Pancreas (tissue), 10 donors: ENCODE results near the gene COPZ1. TPM values are rescaled to one million over a fixed set of nuclear protein-coding genes. Genes with fewer than 3 reads are reported as not detected.
"Not testable (repeated sequence)": the region's sequence is repeated elsewhere in the genome, so short reads cannot be mapped to it uniquely, and the experiment has no call there.

Source experiments
- ATAC-seq, 4 donors: fragments of 200-7000 bp; cut with Tn5 transposase; one replicate each; pipeline versions ENCODE4 v1.8.0 to v1.9.1; 2020; ENCODE audit warnings: mild to moderate bottlenecking in 4 of 4, moderate library complexity in 4 of 4
- DNase-seq, 6 donors: peaks; one replicate each; pipeline ENCODE4 v3.0.0-alpha.2; 2020
- FAIRE-seq: peaks from 2 replicates; lab custom pipeline; 2012; peaks lifted over from hg19 to GRCh38; lab: Jason Lieb, UNC
- H3K27ac ChIP-seq, 4 donors: fragments of 200-600 bp; sonication (generic); 1 replicate in 3 of 4; 2 replicates in 1 of 4; pipeline versions ENCODE4 v1.5.0 to v1.8.0; 2020
- H3K27me3 ChIP-seq, 4 donors: fragments of 200-600 bp; one replicate each; pipeline ENCODE4 v1.8.0; 2021
- H3K36me3 ChIP-seq, 3 donors: fragments of 200-600 bp; sonication (generic) in 1 of 3; one replicate each; pipeline versions ENCODE4 v1.5.0 to v1.8.0; 2020 to 2021
- H3K4me1 ChIP-seq, 3 donors: fragments of 200-600 bp; one replicate each; pipeline ENCODE4 v1.8.0; 2021
- H3K4me3 ChIP-seq, 4 donors: fragments of 200-600 bp; sonication (generic) in 2 of 4; one replicate each; pipeline versions ENCODE4 v1.5.0 to v1.8.0; 2020 to 2021
- H3K9me3 ChIP-seq, 4 donors: fragments of 200-600 bp; one replicate each; pipeline ENCODE4 v1.8.0; 2021
- CTCF ChIP-seq, 4 donors: fragments of 200-600 bp; sonication (generic) in 3 of 4; IDR thresholded peaks; one replicate each; pipeline versions ENCODE4 v1.5.0 to v1.8.0; 2021; ENCODE audit warnings: antibody characterized with exemption in 4 of 4
- WGBS, 2 donors: extraction: QIAGEN DNeasy Blood & Tissue Kit; methylation state at CpG; one replicate each; pipeline ENCODE4 v1.1.7; 2013; 5-methylcytosine and 5-hydroxymethylcytosine counted together
- intact Hi-C, 3 donors: fragments of 100-400 bp; cut with DNase I; formaldehyde crosslinking; loops; one replicate each; pipeline versions ENCODE4 v1.11.1 to v1.14.2; 2022
- polyA plus RNA-seq, 2 donors: library from polyadenylated mRNA; stranded (reverse); fragments of 200-250 nt; gene quantifications; one replicate each; pipeline ENCODE4 v1.2.3, GENCODE V29; 2013
- total RNA-seq, 6 donors: library from RNA; stranded (reverse); fragmentation: NEBNext Ultra II Directional in 4 of 6; extraction: Animal tissue kit (Norgen Biotek cat#: 25700) in 4 of 6; gene quantifications; one replicate each; pipeline versions ENCODE4 v1.2.1 to v1.2.4, GENCODE V29; 2021 to 2023
- donor health status: healthy with polysubstance abuse.
- donor health status: DM: no; HTN: no; CAD: no; lungs with moderate emphysema.
- donor health status: DM: no; HTN: no; CAD: no.
- donor health status: control.
- donor health status: control.
- donor health status: Bipolar disorder and iron deficiency.
- donor health status: DM: yes; HTN: yes; CAD: no.
- donor health status: DM: no; HTN: no; CAD: no.
- donor health status: DM: no; HTN: no; CAD: no.
- donor health status: DM: yes; HTN: yes; CAD: no.

The COPZ1 gene
- total and polyA plus RNA-seq, 8 donors, result 44.6 to 115 (median 106) TPM

DNA sequence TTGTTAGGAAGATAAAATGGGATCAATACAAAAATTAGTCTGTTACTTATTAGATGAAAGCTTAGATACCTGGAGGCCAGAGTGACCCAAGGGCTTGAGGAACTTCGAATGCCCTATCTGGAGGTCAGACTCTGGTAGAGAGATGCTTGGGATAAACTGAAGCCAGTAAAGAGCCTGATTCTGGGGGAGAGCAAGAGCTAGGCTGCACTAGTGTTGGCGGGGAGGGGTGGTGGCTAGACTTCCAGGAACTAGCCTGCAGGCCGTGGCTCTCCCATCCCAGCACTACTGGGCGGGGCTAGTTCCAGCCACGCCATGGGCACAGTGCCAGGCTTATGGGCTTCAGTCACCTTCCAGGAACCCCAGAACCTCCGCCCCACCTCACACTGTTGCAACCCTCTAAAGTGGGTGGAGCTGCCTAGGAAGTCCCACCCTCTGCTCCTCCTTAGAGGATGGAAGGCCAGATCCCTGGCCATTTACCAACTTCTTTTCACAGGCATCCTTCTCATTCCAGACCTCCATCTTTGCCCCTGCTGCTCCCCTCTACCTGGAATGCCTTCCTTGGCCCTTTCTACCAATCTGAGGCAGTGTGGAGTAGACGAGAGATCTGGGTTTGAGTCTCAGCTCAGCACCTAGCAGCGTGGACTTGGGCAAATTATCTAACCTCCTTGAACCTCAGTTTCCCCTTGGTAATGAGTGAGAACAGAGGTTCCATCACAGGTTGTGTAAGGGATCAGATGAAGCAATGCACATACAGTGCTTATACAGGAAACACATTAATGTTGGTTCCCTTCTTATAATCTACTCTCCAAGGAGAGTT, 17.8 kb upstream of the COPZ1 start:
- peaks cover 0 to 3% (median 0%) of the 10 kb centered on the region in 3 donors for H3K4me1 ChIP-seq
- FAIRE-seq (no peak), ATAC-seq (peak in 3 of 4 donors; percentile 74 to 88 (median 74)), DNase-seq (peak in 5 of 6 donors; percentile 58 to 78 (median 72))
- intact Hi-C loops, result loop anchor here in 1 of 3 donors (10.0 kb wide), 1 partner anchor 48 kb away; no protein-coding TSS in a partner anchor
- H3K36me3 ChIP-seq, result no peaks in the 10 kb centered on the region
- no peak for TF ChIP-seq CTCF (IDR thresholded peaks at IDR 0.05)
- no peak overlapping the region for H3K4me3 ChIP-seq
- H3K27me3 ChIP-seq, result no peaks in the 10 kb centered on the region
- H3K27ac ChIP-seq, result no peak overlapping the region
- no peaks in the 10 kb centered on the region for H3K9me3 ChIP-seq
- WGBS, 2 donors, result 67 to 68% methylated on average over 8 of the region's 8 CpGs

DNA sequence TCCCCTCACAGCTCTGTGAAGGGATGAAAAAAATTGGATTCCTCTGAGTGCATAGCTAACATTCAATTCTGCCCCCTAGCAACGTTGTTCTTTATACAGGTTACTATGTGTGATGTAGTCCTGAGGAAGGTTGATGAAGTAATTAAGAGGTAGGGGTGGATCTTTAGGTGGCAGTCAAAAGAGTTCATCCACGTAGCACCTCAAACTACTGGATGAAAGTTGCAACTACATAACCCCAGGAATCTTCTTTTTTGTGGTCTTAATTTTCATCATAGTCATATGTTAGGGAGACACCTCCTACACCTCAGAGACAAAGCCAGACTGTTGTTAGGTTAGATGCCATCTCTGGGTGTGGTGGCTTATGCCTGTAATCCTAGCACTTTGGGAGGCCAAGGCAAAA, 13.9 kb upstream of the COPZ1 start:
- DNase-seq (no peak), FAIRE-seq (no peak), ATAC-seq (no peak)
- no peaks in the 10 kb centered on the region for H3K36me3 ChIP-seq
- WGBS, 2 donors, result 62 to 69% methylated on average over 2 of the region's 2 CpGs
- no peak overlapping the region for H3K4me3 ChIP-seq
- TF ChIP-seq CTCF (IDR thresholded peaks at IDR 0.05), result no peak
- no peaks in the 10 kb centered on the region for H3K4me1 ChIP-seq
- no peaks in the 10 kb centered on the region for H3K27me3 ChIP-seq
- no peaks in the 10 kb centered on the region for H3K9me3 ChIP-seq
- H3K27ac ChIP-seq, result no peak overlapping the region
- intact Hi-C loops, result no loop called here

DNA sequence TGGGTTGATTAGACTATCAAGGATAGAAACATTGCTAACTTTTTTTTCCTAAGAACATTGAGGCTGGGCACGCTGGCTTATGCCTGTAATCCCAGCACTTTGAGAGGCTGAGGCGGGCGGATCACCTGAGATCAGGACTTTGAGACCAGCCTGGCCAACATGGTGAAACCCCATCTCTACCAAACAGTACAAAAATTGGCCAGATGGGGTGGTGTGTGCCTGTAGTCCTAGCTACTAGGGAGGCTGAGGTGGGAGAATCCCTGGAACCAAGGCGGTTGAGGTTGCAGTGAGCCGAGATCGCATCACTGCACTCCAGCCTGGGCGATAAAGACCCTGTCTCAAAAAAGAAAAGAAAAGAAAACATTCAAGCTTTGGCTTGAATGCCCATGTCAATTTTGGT, 12.6 kb upstream of the COPZ1 start:
- H3K36me3 ChIP-seq, ATAC-seq, DNase-seq, H3K27ac ChIP-seq, H3K27me3 ChIP-seq, FAIRE-seq, H3K4me1 ChIP-seq, H3K4me3 ChIP-seq, H3K9me3 ChIP-seq, intact Hi-C loops: not testable (repeated sequence)
- WGBS, 2 donors, result 87 to 94% methylated on average over 7 of the region's 7 CpGs

- 90 to 95% methylated on average over 5 of the region's 5 CpGs for WGBS, 2 donors
- Histone ChIP-seq H3K36me3 (no peaks in the 10 kb centered on the region), H3K4me1 (no peaks in the 10 kb centered on the region), H3K27me3 (no peaks in the 10 kb centered on the region), H3K27ac (no peak overlapping the region), H3K4me3 (no peak overlapping the region), H3K9me3 (no peaks in the 10 kb centered on the region)
- FAIRE-seq, result no peak
- intact Hi-C loops, result no loop called here
- ATAC-seq, result no peak
- DNase-seq, result no peak
- no peak for TF ChIP-seq CTCF (IDR thresholded peaks at IDR 0.05)
Measured at GRCh38 chr12:54321363-54321762, 3.6 kb upstream of the COPZ1 start.

GRCh38 chr12:54325442-54326109, 645 bp downstream of the COPZ1 start:
- peak in 1 of 6 donors; percentile 30 for DNase-seq
- peaks cover 0 to 18% (median 4%) of the 10 kb centered on the region in 3 donors for H3K4me1 ChIP-seq
- FAIRE-seq, result not testable (repeated sequence)

More at GRCh38 chr12:54325442-54326109, 645 bp downstream of the COPZ1 start:
- H3K9me3 ChIP-seq, intact Hi-C loops, H3K36me3 ChIP-seq, H3K27me3 ChIP-seq: not testable (repeated sequence)
- H3K27ac ChIP-seq, result peak overlapping the region; percentile 79 to 93 (median 90)
- peak overlapping the region; percentile 53 to 78 (median 62) for H3K4me3 ChIP-seq
- peak in 2 of 4 donors; percentile 6 to 7 for ATAC-seq
- 19 to 23% methylated on average over 22 of the region's 22 CpGs for WGBS, 2 donors
